ENCODE measurements around the gene TXNIP. TPM values are rescaled to one million over a fixed set of nuclear protein-coding genes. Genes with fewer than 3 reads are reported as not detected.

The TXNIP gene
- total and polyA plus RNA-seq, 7 donors = 887 to 2,747 (median 1,577) TPM

- no peaks in the 10 kb centered on the region for H3K27me3 ChIP-seq (ENCODE audit: insufficient read depth in 3 of 3, low read length in 2 of 3)
- H3K27ac ChIP-seq = peak overlapping the region; percentile 98
- DNase-seq = peak; percentile 41 to 68
- H3K4me3 ChIP-seq = peak overlapping the region; percentile 80
- intact Hi-C loops (cut with DNase I) = no loop called here
- peaks cover 24 to 39% of the 10 kb centered on the region in 2 donors for H3K36me3 ChIP-seq (ENCODE audit: insufficient read depth in 1 of 2, low read depth in 1 of 2)
- peaks cover 17% of the 10 kb centered on the region for H3K4me1 ChIP-seq
- WGBS, 3 donors = 2 to 6% (median 3%) methylated on average over 10 of the region's 10 CpGs
- no peaks in the 10 kb centered on the region for H3K9me3 ChIP-seq
- TF ChIP-seq CTCF (IDR thresholded peaks at IDR 0.05) = no peak
- ATAC-seq = no peak
Measured at GRCh38 chr1:145994391-145995120, 1.8 kb downstream of the TXNIP start.

GRCh38 chr1:145993618-145994390 lies 2.6 kb downstream of the TXNIP start:
- peak overlapping the region; percentile 80 for H3K4me3 ChIP-seq
- no peak for TF ChIP-seq CTCF (IDR thresholded peaks at IDR 0.05)
- peak overlapping the region; percentile 98 for H3K27ac ChIP-seq
- 19 to 28% (median 25%) methylated on average over 6 of the region's 6 CpGs for WGBS, 3 donors
- H3K9me3 ChIP-seq = no peaks in the 10 kb centered on the region
- no peak for DNase-seq
- no peaks in the 10 kb centered on the region for H3K27me3 ChIP-seq (ENCODE audit: insufficient read depth in 3 of 3, low read length in 2 of 3)
- H3K4me1 ChIP-seq = peaks cover 11% of the 10 kb centered on the region
- intact Hi-C loops (cut with DNase I) = no loop called here
- no peak for ATAC-seq
- peaks cover 24 to 39% of the 10 kb centered on the region in 2 donors for H3K36me3 ChIP-seq (ENCODE audit: insufficient read depth in 1 of 2, low read depth in 1 of 2)

DNA sequence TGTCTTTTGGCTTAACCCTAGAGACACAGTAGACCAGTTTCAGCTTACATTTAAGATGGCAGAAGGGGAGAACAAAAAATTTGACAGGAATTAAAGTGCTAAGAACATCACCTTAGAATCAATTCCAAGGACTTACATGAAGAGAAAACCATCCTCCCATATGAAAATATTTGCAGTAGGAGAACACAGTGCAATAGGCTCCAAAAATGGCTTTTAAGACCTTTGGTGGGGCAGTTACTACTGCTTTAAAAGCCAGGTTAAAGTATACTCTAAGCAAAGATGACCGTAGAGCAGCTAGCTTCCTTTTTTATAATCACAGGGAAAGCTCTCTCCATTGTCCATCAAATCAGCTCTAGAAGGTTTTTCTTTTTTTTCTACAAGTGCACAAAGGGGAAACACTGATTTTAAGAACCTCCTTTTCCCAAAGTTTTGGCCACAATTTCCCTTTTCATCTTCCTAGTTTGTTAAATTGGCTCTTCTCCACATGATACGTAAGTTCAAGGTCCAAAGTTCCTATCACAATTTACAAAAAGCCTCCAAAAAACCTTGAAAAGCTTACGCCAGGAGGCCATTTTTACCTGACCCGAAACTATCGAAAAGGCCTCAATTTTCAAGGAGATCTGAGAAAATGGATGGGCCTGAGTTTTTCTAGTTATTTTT lies 3.3 kb downstream of the TXNIP start:
- no peaks in the 10 kb centered on the region for H3K27me3 ChIP-seq (ENCODE audit: insufficient read depth in 3 of 3, low read length in 2 of 3)
- H3K36me3 ChIP-seq (ENCODE audit: insufficient read depth in 1 of 2, low read depth in 1 of 2) = peaks cover 24 to 39% of the 10 kb centered on the region in 2 donors
- 33 to 52% (median 44%) methylated on average over 5 of the region's 5 CpGs for WGBS, 3 donors
- no peak for TF ChIP-seq CTCF (IDR thresholded peaks at IDR 0.05)
- ATAC-seq (no peak), DNase-seq (no peak)
- H3K27ac ChIP-seq = peak overlapping the region; percentile 98
- H3K9me3 ChIP-seq = no peaks in the 10 kb centered on the region
- intact Hi-C loops (cut with DNase I) = no loop called here
- peak overlapping the region; percentile 80 for H3K4me3 ChIP-seq
- peaks cover 4% of the 10 kb centered on the region for H3K4me1 ChIP-seq

GRCh38 chr1:145992502-145992936 lies 3.9 kb downstream of the TXNIP start:
- no peaks in the 10 kb centered on the region for H3K9me3 ChIP-seq
- H3K4me3 ChIP-seq = peak overlapping the region; percentile 80
- peak overlapping the region; percentile 98 for H3K27ac ChIP-seq
- DNase-seq (peak in 1 of 2 donors; percentile 70), ATAC-seq (peak; percentile 9 to 21 (median 14))
- peaks cover 4% of the 10 kb centered on the region for H3K4me1 ChIP-seq
- intact Hi-C loops (cut with DNase I) = no loop called here
- H3K36me3 ChIP-seq (ENCODE audit: insufficient read depth in 1 of 2, low read depth in 1 of 2) = peaks cover 24 to 39% of the 10 kb centered on the region in 2 donors
- WGBS, 3 donors = 13 to 55% (median 22%) methylated on average over 1 of the region's 1 CpG
- H3K27me3 ChIP-seq (ENCODE audit: insufficient read depth in 3 of 3, low read length in 2 of 3) = no peaks in the 10 kb centered on the region
- TF ChIP-seq CTCF (IDR thresholded peaks at IDR 0.05) = no peak

Data from psoas muscle (tissue), 8 donors.